GM03348 (cell line): ENCODE data around the gene DTNB.

Source experiments
- DNase-seq: peaks from one replicate; pipeline ENCODE4 v3.0.0; 2012; ENCODE audit warnings: low spot score

Gene DTNB

DNA sequence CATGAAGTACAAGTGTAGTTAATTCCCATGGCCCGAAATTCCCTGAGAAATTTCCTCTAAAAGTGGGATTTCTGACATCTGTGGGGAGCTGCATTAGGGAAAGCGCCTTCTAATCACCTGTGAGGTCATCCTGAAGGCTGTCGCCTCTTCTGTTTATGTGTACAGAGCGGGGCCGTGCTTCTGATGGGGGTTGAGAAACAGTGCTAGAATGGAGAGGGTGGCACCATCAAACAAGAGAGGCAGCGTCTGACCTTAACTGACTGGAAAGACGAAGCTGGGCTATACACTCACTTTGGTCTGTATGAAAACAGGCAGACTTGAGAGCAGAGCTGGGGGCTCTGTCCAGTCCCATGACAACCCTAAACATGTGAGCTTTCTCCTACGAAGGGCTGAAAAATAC, 287.5 kb downstream of the DTNB start:
- no peak for DNase-seq

DNA sequence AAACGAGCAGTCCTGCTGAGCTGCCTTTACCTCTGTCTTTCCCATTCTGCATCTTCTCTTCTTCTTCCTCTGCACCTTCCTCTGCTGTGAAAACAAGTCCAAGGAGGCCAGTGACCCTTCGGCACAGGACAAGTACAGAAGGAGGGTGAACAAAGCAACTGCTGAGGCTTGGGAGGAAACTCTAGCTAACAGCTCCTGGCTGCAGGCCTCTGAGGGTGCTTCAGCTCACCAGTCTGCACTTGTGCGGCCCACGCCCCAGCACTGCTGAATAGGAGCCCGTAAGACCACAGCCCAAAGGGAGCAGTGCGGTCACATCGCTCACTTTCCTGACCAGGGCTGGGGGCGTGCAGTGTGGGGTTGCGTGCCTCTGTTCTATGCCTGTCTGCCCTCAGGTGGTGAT, 289.6 kb downstream of the DTNB start:
- no peak for DNase-seq

DNA sequence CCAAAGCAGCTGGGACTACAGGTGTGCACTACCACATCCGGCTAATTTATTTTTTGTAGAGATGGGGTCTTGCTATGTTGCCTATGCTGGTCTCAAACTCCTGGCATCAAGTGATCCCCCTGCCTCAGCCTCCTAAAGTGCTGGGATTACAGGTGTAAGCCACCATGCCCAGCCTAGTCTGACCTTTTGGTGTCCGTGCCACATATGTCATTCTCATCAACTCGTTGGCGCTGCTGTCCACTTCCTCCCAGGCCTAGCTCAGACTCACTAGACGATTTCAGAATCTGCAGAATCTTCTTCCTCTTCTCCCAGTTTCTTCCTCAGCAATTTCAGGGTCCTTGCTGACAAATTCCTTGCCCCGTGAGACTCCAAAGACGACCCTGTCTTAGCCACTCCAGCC, 291.9 kb downstream of the DTNB start:
- DNase-seq: no peak

DNA sequence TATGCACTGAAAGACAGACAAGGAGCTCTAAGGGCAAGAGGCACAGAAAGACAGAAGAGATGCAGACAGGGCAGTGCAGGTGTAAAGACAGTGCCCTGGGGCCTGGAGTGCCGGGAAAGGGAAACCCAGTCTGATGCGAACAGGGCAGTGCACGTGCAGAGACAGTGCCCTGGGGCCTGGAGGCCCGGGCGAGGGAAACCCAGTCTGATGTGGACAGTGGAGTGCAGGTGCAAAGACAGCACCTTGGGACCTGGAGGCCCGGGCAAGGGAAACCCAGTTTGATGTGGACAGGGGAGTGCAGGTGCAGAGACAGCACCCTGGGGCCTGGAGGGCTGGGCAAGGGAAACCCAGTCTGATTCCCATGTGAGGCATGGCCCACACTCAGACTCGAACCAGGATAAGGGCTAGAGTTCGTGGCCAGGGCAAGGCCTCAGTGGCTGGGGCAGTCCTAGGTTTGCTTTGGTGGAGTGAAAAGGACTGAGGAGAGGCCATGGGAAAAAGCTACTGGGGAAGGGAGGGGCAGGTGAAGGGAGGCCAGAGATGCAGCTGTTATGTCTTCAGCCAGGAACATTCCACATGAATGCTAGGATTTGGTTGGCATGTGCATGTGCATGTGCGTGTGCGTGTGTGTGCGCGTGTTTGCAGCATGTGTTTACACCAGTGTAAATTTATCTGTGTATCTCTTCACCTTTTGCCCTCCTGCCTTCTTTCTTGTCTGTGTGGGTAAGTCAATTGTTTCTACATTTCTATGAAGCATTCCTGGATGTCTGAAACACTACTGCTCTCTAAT, 292.6 kb downstream of the DTNB start:
- DNase-seq: no peak

DNA sequence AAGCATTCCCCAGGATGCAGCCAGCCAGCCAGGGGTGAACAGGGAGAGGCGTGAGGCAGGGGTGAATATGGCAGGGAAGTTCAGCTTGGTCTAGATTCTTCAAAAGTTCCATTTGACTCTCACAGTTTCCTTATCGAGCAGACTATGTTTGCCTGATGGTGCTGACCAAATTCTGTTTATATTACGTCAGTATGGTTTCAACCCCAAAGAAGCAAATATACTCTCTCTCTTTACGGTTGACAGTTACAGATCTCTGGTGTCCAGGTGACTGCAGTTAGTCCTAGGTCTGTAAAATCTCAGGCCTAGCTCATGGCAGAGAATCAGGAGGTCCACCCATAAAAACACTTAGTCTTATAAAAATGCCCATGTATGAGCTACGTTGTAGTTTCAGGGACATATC, 293.4 kb downstream of the DTNB start:
- no peak for DNase-seq

DNA sequence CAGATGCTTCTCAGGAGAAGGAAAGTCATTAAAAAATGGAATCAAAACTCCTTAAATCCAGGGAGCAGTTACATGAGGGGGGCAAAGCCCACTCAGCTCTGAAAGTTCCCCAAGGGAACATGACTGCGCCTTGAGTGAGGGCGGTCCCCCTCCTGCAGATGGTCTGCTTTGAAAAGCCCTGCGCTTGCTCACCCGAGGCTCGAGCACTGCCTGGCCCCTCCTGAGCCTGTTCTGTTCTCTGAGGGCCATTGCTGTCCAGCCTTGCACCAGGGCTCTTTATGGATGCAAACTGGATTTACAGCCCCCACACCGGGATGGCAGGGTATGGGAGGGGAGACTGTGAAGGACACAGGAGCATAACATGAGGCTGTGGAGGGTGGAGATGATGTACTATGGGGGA, 293.8 kb downstream of the DTNB start:
- DNase-seq: no peak

DNA sequence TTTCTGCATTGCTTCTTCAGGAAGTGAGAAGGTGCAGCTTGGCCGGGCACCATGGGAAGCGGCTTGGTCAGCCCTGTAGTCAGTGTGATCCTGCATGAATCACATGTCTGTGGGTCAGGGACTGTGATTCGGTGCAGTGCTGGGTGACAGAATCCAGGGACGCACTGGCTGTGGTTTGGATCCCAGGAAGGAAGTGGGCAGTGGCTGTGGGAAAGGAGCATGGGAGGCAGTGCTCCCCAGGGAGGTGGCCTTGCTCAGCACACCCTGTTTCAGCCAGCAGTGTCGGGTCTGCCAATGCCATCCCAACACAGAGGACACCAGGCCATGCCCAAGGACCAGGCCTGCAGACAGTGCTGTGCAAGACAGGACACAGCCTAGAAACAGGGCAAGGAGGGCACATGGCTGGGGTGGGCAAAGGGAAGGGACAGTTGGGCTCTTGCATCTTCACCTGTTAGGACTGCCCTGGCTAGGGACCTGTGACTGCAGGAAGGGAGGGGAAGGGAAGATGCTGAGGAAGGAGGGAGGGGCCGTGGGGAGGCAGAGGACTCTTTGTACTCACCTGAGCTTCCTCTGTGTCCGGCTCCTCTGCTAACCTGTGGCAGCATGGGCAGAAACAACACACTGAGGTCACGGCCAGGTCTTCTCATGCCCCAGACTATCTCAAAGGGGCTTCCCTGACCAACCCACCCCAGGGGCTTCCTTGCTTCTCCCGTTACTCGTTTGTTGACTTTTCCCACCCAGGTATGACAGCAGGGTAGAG, 294.5 kb downstream of the DTNB start:
- no peak for DNase-seq

DNA sequence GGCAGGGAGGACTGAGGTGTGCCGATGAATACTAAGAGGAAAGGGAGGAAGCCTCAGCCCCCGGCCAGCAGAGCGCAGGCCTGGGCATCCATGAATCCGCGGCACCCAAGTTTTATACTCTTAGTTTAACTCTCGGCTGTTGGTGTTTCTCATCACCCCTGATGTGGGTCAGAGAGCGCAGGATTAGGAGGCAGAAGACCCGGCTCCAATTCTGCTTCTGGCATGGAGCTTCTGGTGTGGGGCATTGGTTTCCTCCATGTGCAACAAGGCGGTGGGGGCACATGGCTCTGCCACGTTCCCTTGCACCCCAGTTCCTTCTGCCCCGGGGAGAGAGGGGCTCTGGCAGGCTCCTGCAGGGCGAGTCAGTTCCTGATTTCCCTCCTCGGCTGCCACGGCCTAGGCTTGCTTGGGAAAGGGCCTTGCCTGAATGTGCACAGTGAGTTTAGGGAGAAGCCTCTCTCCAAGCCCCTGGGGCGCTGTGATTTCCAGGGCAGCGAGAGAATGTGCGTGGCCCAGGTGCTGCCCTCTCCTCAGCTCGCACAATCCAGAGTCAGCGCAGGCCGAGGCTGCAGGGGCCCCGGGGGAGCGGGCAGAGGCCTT, 295.5 kb downstream of the DTNB start:
- DNase-seq: no peak

DNA sequence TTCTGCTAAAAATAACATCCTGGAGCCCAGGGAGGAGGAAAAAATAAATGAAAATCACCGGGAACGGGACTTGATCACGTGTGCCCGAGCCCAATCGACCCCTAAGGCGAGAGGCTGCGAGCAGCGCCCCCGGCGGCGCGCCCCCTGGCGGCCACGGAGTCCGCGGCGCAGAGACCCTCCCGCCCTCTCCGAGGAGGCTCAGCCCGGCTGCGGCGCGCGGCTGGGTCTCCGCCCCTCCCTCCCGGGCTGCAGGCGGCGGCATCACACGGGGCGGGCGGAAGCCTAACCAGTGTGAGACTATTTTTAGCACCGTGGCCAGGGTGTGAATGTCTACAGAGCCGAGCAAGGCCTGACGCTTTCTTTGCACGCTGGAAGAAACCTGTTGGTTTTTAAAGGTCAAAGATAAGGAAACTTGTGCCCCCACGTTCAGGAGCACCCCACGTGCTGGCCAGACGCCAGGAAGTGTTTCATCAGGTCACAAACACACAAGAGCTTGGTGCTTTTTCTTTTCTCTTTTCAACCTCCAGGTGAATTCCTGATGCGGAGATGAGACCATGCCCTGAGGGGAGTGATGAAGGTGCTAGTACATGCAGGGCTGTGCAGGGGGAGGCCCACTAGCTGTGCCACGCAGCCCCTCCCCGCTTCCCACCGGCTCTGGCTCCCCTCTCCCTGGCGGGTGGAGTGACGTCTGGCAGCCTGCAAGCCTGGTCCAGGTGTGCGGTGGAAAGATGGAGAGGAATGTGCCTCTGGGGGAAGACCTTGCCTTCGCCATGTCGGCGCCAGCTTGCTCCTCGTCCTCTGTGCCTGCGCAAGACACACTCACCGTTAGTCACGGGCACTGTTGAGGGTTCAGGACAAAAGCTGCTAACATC, 296.4 kb downstream of the DTNB start:
- DNase-seq: peak; percentile 96

DNA sequence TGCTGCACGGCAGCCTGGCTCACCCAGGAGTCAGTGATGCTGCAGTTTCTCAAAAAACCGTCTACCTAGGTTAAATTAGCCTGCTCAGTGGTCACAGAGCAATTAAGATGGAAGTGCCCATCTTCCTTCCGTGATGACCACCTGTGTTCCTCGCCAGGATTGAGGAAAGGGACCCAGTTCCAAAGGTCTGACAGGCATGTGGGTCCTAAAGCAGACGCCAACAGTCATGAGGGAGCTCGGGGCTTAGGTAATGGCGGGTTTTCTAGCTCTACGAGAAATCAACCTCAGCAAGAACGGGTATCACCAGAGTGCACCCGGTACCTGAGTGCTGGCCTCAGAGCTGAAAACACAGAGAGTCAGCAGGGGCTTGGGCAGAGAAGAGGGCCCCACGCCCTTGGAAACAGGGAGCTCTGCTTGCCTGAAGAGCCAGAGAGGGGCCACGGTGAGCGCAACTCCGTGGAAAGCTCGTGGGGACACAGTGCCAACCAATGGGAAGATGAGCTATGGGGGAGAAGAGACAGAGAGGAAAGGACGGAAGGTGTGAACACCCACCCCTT, 297.3 kb downstream of the DTNB start:
- no peak for DNase-seq

DNA sequence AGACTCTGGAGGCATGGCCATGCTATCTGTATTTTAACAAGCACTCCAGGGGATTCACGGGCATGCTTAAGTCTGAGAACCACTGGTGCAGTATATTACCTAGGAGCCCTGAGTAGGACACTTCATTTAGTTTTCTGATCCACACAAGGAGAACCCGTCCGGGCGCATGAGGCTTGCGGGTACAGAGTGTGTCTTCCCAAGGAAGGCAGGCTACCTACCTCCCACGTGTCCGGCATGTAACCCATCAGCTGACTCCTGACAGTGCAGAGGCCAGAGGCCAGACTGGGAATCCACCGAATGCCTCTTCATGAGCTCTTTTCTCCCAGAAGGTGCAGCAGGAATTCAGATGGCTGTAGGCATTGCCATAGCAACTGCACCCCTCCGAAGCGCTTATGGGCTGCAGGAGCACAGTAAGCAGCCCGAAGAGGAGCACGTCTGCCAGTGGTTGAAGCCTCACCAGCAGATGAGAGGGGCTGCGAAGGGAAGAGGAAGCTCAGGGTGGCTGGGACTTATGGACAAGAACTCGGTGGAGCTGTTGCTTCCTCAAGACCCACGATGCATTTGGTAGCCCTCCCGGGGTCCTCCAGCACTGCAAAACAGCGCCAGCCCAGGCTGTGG, 297.9 kb downstream of the DTNB start:
- no peak for DNase-seq

DNA sequence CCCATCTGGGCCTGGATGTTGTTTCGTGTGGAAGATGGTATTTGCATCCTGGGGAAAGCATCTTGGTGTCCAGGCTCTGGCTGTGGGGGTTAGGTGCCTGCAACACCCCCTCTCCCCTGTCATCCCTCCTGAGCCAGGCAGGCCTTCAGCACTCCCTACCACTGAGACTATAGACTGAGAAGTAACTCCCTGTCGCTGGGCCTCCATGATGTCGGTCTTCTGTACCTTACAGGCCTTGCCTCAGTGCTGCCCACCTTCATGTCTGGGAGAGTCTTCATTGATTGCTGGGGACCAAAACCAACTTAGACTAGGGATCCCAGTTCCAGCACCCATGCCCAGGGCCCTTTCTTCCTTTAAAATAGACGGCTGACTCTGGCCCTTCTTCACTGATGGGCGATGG, 298.6 kb downstream of the DTNB start:
- DNase-seq: no peak

DNA sequence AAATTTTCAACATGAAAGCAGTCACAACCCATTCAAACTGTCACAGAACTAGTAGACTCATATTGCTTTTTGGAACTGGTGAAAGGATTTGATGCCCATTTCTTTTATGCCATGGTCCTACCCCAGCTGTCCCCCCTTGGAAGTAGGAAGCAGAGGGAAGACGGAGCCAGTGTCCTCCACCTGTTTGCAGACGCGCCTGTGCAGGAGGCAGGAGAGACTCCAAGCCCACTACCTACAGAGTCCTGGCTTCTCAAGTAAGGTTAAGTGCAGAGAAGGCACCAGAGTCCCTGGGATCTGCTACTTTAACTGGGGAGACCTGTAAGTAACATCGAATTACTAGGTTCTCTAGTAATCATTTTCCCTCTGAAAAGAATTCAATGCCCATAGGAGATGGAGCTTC, 299.0 kb downstream of the DTNB start:
- DNase-seq: no peak

DNA sequence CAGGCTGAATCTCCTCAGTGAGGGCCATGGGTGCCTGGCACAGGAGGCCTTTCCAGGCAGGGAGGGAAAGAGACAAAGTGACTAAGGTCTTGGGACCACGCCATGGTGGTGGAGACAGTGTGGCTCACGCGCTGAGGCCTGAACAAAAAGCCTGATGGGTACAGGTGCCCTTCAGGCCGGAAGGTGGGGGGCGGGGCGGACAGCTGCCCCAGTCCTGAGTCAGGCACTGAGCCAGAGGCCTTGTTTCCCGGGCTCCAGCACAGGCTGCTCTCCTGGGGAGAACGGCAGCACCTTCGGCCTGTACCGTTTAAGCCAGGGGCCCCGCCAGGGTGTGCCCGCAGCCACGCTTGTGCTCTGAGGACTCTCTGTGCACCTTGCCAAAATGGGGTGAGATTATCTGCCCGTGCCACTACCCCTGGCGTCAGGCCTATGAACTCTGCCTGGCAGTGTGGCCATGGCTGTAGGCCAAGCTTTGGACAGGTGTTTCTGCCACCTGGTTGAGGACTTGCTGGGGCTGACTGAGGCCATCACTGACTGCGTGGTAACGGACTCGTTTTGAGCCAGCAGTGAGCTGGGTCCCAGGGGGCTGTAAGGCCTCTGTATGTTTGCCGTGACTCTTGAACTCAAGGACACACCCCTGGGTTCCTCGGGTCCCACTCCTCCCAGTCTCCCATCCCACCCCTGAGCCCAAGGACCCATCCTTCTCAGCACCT, 300.0 kb downstream of the DTNB start:
- DNase-seq: no peak

DNA sequence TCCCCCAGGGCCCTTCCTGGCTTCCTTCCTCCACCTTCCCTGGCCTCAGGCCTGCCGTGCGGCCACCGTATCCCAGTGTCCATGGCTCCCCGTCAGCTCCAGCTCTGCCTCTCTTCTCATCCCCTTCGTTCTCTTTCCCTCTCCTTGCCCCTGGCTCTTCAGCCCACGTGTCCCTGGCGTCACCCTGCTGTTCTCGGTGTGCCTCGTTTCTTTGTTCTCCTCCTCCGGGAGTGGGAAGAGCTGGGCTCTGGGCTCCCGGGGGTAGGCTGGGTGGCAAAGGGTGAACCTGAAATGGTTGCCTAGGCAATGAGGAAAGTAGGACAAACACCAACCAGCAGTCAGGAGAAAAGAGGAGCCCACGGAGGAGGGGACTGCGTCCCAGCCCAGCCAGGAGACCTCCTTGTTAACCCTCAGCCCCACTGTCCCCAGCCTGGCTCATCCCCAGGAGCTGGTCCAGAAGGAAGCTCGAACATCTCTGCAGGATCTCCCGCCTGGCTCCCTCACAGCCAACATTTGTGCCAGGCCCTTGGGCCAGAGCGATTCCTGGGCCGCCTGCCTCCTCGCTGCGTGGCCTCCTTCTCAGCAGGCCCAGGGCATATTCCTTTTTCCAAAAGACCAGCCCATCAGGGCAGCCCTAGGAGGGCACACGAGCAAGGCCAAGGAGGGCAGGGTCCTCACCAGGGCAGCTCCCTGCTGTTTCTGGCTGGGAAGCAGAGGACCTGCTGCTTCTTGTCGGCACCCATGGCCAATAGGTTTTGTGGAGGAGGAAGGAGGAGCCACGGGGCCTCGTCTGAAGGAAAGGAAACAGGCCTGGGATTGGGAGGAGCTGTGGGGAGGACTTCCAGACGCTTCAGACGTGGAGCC, 300.7 kb downstream of the DTNB start:
- no peak for DNase-seq

DNA sequence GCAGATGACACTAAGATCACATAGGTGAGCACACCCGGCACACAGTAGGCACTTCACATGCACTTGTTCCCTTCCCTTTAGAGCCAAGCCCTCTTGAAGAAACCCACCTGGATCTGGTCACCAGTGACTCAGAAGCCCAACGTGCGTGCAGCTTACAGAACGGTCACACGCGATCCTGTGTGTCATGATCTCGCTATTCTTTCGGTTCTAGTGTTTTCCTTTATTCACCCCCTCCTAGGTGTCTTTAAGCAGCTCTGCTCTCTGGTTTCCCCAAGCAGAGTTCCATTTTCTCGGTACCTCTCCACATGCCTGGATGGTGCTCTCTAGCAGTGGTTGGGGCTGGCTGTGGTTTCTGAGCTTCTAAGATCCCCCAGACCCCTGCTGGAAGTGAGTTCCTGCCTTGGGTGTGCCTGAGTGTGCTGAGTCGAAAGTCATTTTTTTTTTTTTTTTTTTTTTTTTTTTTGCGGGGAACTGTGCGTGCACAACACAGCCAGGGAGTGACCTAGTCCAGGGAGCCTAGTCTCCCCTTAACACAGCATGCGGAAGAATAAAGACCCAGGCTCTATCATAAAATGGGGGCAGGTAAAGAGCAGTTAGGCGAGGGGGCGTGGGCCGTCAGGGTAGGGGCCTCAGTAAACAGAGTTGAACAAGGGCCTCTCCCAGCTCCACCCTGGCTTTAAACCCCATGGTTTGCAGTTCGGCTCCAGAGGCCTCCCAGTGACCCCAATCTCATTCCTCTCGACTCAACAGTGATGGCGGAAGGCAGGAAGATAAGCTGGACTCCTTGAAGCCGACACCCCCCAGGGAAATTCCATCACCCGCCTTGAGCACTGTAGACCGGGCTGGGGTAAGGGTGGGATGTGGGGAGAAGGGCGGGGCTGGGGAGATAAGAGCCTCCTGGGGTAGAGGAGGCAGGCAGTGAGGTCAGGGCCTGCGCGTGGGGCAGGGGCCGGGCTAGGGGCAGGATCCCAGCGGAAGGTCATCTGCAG, 301.8 kb downstream of the DTNB start:
- no peak for DNase-seq

DNA sequence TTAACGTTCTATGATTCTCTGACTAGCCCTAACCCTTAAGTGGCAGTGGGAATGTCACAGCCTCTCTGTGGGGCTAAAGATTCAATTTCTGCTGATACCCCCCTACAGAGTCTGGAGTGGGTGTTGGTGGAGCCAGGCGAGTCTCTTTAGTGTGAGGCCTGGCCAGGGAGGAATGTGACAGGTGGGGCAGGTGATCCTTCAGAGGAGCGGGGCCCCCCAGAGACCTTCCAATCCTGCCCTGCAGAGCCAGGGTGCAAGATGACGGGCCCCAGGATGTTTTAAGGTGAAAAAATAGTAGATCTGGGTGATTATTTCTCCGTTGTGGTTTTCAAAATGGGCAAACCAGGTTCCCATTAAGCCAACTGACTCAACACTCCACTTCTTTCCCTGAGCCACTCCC, 303.5 kb downstream of the DTNB start:
- DNase-seq: no peak

DNA sequence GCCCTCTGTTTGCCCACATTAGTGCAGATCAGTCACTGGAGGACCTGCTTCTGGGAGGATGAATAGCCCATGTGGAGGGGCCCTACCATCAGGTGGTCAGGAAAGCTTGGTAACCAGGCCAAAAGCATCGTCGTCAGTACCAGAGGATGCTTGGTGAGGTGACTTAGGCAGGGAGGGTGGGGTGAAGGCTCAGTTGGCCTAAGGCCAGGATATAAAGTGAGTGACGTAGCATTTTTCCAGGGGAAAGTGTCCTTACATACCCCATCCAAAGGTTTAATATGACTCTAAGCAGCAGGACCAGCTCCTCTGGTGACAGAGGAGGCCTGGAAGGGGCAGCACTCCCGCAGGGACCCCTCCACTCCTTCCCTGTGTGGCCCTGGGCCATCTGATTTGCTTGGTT, 303.9 kb downstream of the DTNB start:
- DNase-seq: no peak

DNA sequence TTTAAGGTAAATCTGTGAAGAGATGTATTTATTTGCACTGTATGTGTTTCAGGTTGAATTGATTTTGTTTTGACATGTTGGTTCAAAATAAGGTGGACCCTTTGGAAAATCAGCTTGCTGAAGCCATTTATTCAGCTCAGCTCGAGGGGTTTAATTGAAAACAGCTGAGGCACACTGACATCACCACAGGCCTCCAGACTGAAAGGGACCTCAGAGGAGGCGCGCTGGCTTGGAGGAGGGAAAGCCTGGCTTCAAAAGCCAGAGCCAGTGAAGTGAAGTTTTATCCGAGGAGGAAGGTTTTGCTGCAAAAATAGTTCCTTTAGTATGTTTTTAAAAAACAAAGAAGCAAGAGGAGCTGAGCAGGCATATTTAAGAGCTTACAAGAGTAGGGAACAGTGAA, 304.7 kb downstream of the DTNB start:
- DNase-seq: peak; percentile 50
